Astrocyte of the cerebellum (primary cell): Measurements from ENCODE around the gene UBE2H.

Source experiments
- DNase-seq: peaks from one replicate; pipeline ENCODE4 v3.0.0-alpha.2; 2011; ENCODE audit warnings: low read depth
- H3K4me3 ChIP-seq: 2 replicates; pipeline ENCODE4 v1.5.1; 2011; ENCODE audit warnings: mild to moderate bottlenecking, low read depth, low read length, moderate library complexity
- CTCF ChIP-seq: IDR thresholded peaks from 2 replicates; pipeline ENCODE4 v1.5.1; 2012; ENCODE audit warnings: low read length, low read depth, moderate library complexity, mild to moderate bottlenecking; ENCODE audit errors: missing control alignments
- in situ Hi-C: cut with HindIII; loops from 2 replicates; pipeline ENCODE4 v1.10.0; 2017; ENCODE audit warnings: low sequenced_read_pairs

The UBE2H gene

GRCh38 chr7:129883151-129883550 lies 69.6 kb downstream of the UBE2H start:
- TF ChIP-seq CTCF = no peak

GRCh38 chr7:129882531-129882930 lies 70.2 kb downstream of the UBE2H start:
- in situ Hi-C loops = no loop called here
- no peak overlapping the region for H3K4me3 ChIP-seq
- no peak for DNase-seq
- TF ChIP-seq CTCF = no peak

More at GRCh38 chr7:129883151-129883550, 69.6 kb downstream of the UBE2H start:
- DNase-seq = no peak
- no peak overlapping the region for H3K4me3 ChIP-seq
- in situ Hi-C loops = no loop called here

GRCh38 chr7:129877146-129877792 lies 75.5 kb downstream of the UBE2H start:
- no peak overlapping the region for H3K4me3 ChIP-seq
- no peak for TF ChIP-seq CTCF
- DNase-seq = no peak
- in situ Hi-C loops = no loop called here

- DNase-seq = peak; percentile 33
- no peak overlapping the region for H3K4me3 ChIP-seq
- in situ Hi-C loops = no loop called here
- no peak for TF ChIP-seq CTCF
These were observed 76.9 kb downstream of the UBE2H start for GRCh38 chr7:129875745-129876411.

- in situ Hi-C loops = no loop called here
- no peak for TF ChIP-seq CTCF
These were observed 77.6 kb downstream of the UBE2H start for GRCh38 chr7:129875160-129875559.

GRCh38 chr7:129874722-129875121 lies 78.0 kb downstream of the UBE2H start:
- in situ Hi-C loops = no loop called here
- DNase-seq = no peak
- H3K4me3 ChIP-seq = no peak overlapping the region
- no peak for TF ChIP-seq CTCF

More at GRCh38 chr7:129875160-129875559, 77.6 kb downstream of the UBE2H start:
- no peak overlapping the region for H3K4me3 ChIP-seq
- DNase-seq = no peak
